Lung (tissue), 12 donors: ENCODE measurements around the gene HOXD9. TPM values are rescaled to one million over a fixed set of nuclear protein-coding genes. Genes with fewer than 3 reads are reported as not detected.

Experiments
- ATAC-seq: fragments of 200-7000 bp; cut with Tn5 transposase; one replicate; pipeline ENCODE4 v1.9.1; 2020; ENCODE audit warnings: moderate number of reproducible peaks; ENCODE audit not compliant: insufficient read depth, low FRiP score
- DNase-seq, 3 donors: peaks; one replicate each; pipeline ENCODE4 v3.0.0-alpha.2; 2013 to 2017
- H3K27ac ChIP-seq, 2 donors: one replicate each; pipeline ENCODE4 v1.5.1; 2013; ENCODE audit warnings: mild to moderate bottlenecking in 2 of 2, moderate library complexity in 2 of 2, control low read depth in 1 of 2, inconsistent platforms in 1 of 2, low read depth in 1 of 2, low read length in 1 of 2
- H3K27me3 ChIP-seq, 3 donors: one replicate each; pipeline ENCODE4 v1.5.1; 2013; ENCODE audit warnings: low read length in 2 of 3; ENCODE audit not compliant: control insufficient read depth in 3 of 3, insufficient read depth in 3 of 3
- H3K36me3 ChIP-seq, 4 donors: one replicate each; pipeline ENCODE4 v1.5.1; 2013; ENCODE audit warnings: low read length in 4 of 4, mild to moderate bottlenecking in 1 of 4, moderate library complexity in 1 of 4; ENCODE audit not compliant: control insufficient read depth in 4 of 4, insufficient read depth in 4 of 4
- H3K4me1 ChIP-seq, 5 donors: one replicate each; pipeline ENCODE4 v1.5.1; 2013; ENCODE audit warnings: low read length in 5 of 5, mild to moderate bottlenecking in 2 of 5, moderate library complexity in 1 of 5; ENCODE audit not compliant: control insufficient read depth in 5 of 5, insufficient read depth in 5 of 5
- H3K4me3 ChIP-seq: one replicate; pipeline ENCODE4 v1.5.1; 2013; ENCODE audit warnings: mild to moderate bottlenecking, control low read depth, moderate library complexity
- H3K9ac ChIP-seq, 2 donors: one replicate each; pipeline ENCODE4 v1.5.1; 2013; ENCODE audit warnings: low read length in 2 of 2, control low read depth in 1 of 2; ENCODE audit not compliant: insufficient read depth in 1 of 2
- H3K9me3 ChIP-seq, 4 donors: one replicate each; pipeline ENCODE4 v1.5.1; 2013; ENCODE audit warnings: low read length in 3 of 4, mild to moderate bottlenecking in 1 of 4, moderate library complexity in 1 of 4; ENCODE audit not compliant: control insufficient read depth in 4 of 4, insufficient read depth in 3 of 4
- CTCF ChIP-seq: IDR thresholded peaks from 2 replicates; pipeline ENCODE4 v1.5.1; 2012; ENCODE audit warnings: mild to moderate bottlenecking; ENCODE audit errors: control extremely low read depth, extremely low read depth
- WGBS, 2 donors: extraction: QIAGEN DNeasy Blood & Tissue Kit; methylation state at CpG; one replicate each; pipeline ENCODE4 v1.1.7; 2013; 5-methylcytosine and 5-hydroxymethylcytosine counted together
- polyA plus RNA-seq, 2 donors: library from polyadenylated mRNA; stranded (reverse); fragments of 200-250 nt; gene quantifications; one replicate each; pipeline ENCODE4 v1.2.1, GENCODE V29; 2013
- total RNA-seq, 2 donors: library from RNA; depleted of rRNA in 1 of 2; stranded (reverse); fragments of >200 nt in 1 of 2; gene quantifications; one replicate each; pipeline ENCODE4 v1.2.1, GENCODE V29; 2014 to 2021
- donor health status: control.
- donor health status: control.
- donor health status: Bipolar disorder and iron deficiency.
- donor health status: healthy.
- donor health status: DM: yes; HTN: yes; CAD: no.

Gene HOXD9
- total and polyA plus RNA-seq, 4 donors, result 0.29 to 0.80 (median 0.51) TPM

- DNase-seq (peak in 1 of 3 donors; percentile 8), ATAC-seq (no peak)
- Histone ChIP-seq H3K9me3 (peaks cover 0 to 11% (median 0%) of the 10 kb centered on the region in 4 donors), H3K27ac (no peak overlapping the region), H3K9ac (no peak overlapping the region), H3K4me3 (no peak overlapping the region), H3K4me1 (peaks cover 0 to 7% (median 0%) of the 10 kb centered on the region in 5 donors), H3K36me3 (no peaks in the 10 kb centered on the region), H3K27me3 (peaks cover 32 to 97% (median 92%) of the 10 kb centered on the region in 3 donors)
- TF ChIP-seq CTCF, result no peak
- 13 to 20% methylated on average over 22 of the region's 22 CpGs for WGBS, 2 donors
Measured at GRCh38 chr2:176149481-176149938, 27.0 kb downstream of the HOXD9 start.

GRCh38 chr2:176149939-176150583 lies 27.5 kb downstream of the HOXD9 start:
- H3K9ac ChIP-seq, result no peak overlapping the region
- peaks cover 0 to 12% (median 0%) of the 10 kb centered on the region in 4 donors for H3K9me3 ChIP-seq
- H3K36me3 ChIP-seq, result no peaks in the 10 kb centered on the region
- ATAC-seq (no peak), DNase-seq (peak in 1 of 3 donors; percentile 7)
- H3K4me3 ChIP-seq, result no peak overlapping the region
- peaks cover 32 to 97% (median 92%) of the 10 kb centered on the region in 3 donors for H3K27me3 ChIP-seq
- TF ChIP-seq CTCF, result no peak
- H3K27ac ChIP-seq, result no peak overlapping the region
- H3K4me1 ChIP-seq, result peaks cover 0 to 7% (median 0%) of the 10 kb centered on the region in 5 donors
- 21 to 23% methylated on average over 24 of the region's 24 CpGs for WGBS, 2 donors

GRCh38 chr2:176150584-176151441 lies 28.3 kb downstream of the HOXD9 start:
- Histone ChIP-seq H3K36me3 (no peaks in the 10 kb centered on the region), H3K4me3 (no peak overlapping the region), H3K9ac (no peak overlapping the region), H3K9me3 (peaks cover 0 to 12% (median 0%) of the 10 kb centered on the region in 4 donors), H3K4me1 (peaks cover 0 to 7% (median 0%) of the 10 kb centered on the region in 5 donors), H3K27me3 (peaks cover 38 to 97% (median 92%) of the 10 kb centered on the region in 3 donors), H3K27ac (no peak overlapping the region)
- DNase-seq, result no peak
- no peak for TF ChIP-seq CTCF
- ATAC-seq, result no peak
- 29 to 32% methylated on average over 14 of the region's 14 CpGs for WGBS, 2 donors
